GM06990 (cell line): Measurements from ENCODE around the gene MT1G.

Source experiments
- DNase-seq: peaks from one replicate; pipeline ENCODE4 v3.0.0-alpha.2; 2011; ENCODE audit not compliant: insufficient read length; ENCODE audit errors: extremely low read depth
- H3K27me3 ChIP-seq: replicated peaks from 2 replicates; pipeline ENCODE4 v1.6.0; 2011; ENCODE audit warnings: low read length; ENCODE audit not compliant: control insufficient read depth, insufficient read depth
- H3K36me3 ChIP-seq: 2 replicates; pipeline ENCODE4 v1.5.1; 2011; ENCODE audit warnings: low read length; ENCODE audit not compliant: control insufficient read depth, insufficient read depth
- H3K4me3 ChIP-seq: replicated peaks from 2 replicates; pipeline ENCODE4 v1.5.1; 2011; ENCODE audit warnings: low read depth, mild to moderate bottlenecking, control low read depth, low read length
- CTCF ChIP-seq: IDR thresholded peaks from 2 replicates; pipeline ENCODE4 v1.5.1; 2011; ENCODE audit warnings: low read length, control low read depth, mild to moderate bottlenecking, inconsistent platforms; ENCODE audit not compliant: insufficient read depth, poor library complexity, severe bottlenecking

MT1G gene

GRCh38 chr16:56620339-56620897, 47.4 kb downstream of the MT1G start:
- no peaks in the 10 kb centered on the region; the same call in 1 of the 2 replicates for H3K27me3 ChIP-seq
- no peaks in the 10 kb centered on the region for H3K36me3 ChIP-seq
- DNase-seq: no peak
- TF ChIP-seq CTCF: no peak
- no peak overlapping the region for H3K4me3 ChIP-seq

- Histone ChIP-seq H3K27me3 (no peaks in the 10 kb centered on the region; the same call in 1 of the 2 replicates), H3K36me3 (no peaks in the 10 kb centered on the region), H3K4me3 (no peak overlapping the region)
- DNase-seq: no peak
- no peak for TF ChIP-seq CTCF
These were observed 49.7 kb downstream of the MT1G start for GRCh38 chr16:56618138-56618537.

- Histone ChIP-seq H3K36me3 (no peaks in the 10 kb centered on the region), H3K4me3 (no peak overlapping the region), H3K27me3 (no peaks in the 10 kb centered on the region; the same call in 1 of the 2 replicates)
- no peak for DNase-seq
- no peak for TF ChIP-seq CTCF
These were observed 50.4 kb downstream of the MT1G start for GRCh38 chr16:56617212-56618085.
